Neural cell (in vitro differentiated cells): Measurements from ENCODE around the gene TRIM51. TPM values are rescaled to one million over a fixed set of nuclear protein-coding genes. Genes with fewer than 3 reads are reported as not detected.

Experiments
- H2AFZ ChIP-seq: fragments of 200-600, 300-800 bp; sonication (generic), shearing (Covaris generic); 2 replicates; pipeline ENCODE4 v1.6.0; 2014; ENCODE audit warnings: low read depth, mild to moderate bottlenecking, antibody characterized with exemption, low read length, moderate library complexity
- H3F3A ChIP-seq: fragments of 200-600 bp; shearing (Covaris generic); 2 replicates; pipeline ENCODE4 v1.6.1; 2016; ENCODE audit warnings: mild to moderate bottlenecking, moderate library complexity, mixed read lengths, antibody characterized with exemption, low read length; ENCODE audit not compliant: insufficient read depth, poor library complexity, severe bottlenecking
- H3K27ac ChIP-seq: fragments of 200-600, 300-800 bp; sonication (generic), shearing (Covaris generic); 2 replicates; pipeline ENCODE4 v1.5.1; 2014; ENCODE audit warnings: mild to moderate bottlenecking, low read length, moderate library complexity
- H3K27me3 ChIP-seq: fragments of 300-800, 200-600 bp; sonication (generic), shearing (Covaris generic); 2 replicates; pipeline ENCODE4 v1.6.0; 2014; ENCODE audit warnings: mild to moderate bottlenecking, low read depth, low read length, moderate library complexity; ENCODE audit not compliant: insufficient read depth
- H3K36me3 ChIP-seq: fragments of 300-800, 200-600 bp; sonication (generic), shearing (Covaris generic); 2 replicates; pipeline ENCODE4 v1.5.1; 2014; ENCODE audit warnings: mild to moderate bottlenecking, antibody characterized with exemption, low read length, moderate library complexity; ENCODE audit not compliant: insufficient read depth
- H3K4me2 ChIP-seq: fragments of 300-800, 200-600 bp; sonication (generic), shearing (Covaris generic); 2 replicates; pipeline ENCODE4 v1.6.0; 2014; ENCODE audit warnings: mild to moderate bottlenecking, low read length
- H3K4me3 ChIP-seq: fragments of 300-800, 200-600 bp; sonication (generic), shearing (Covaris generic); 2 replicates; pipeline ENCODE4 v1.5.1; 2014; ENCODE audit warnings: mild to moderate bottlenecking, low read length, moderate library complexity
- H3K79me2 ChIP-seq: fragments of 200-600 bp; shearing (Covaris generic); replicated peaks from 2 replicates; pipeline ENCODE4 v1.6.0; 2014; ENCODE audit warnings: mild to moderate bottlenecking, low read length, moderate library complexity; ENCODE audit not compliant: insufficient read depth
- H3K9ac ChIP-seq: fragments of 300-800, 200-600 bp; sonication (generic), shearing (Covaris generic); 2 replicates; pipeline ENCODE4 v1.6.1; 2016; ENCODE audit warnings: mild to moderate bottlenecking, low read length, mixed read lengths
- H3K9me2 ChIP-seq: fragments of 200-600 bp; shearing (Covaris generic); 2 replicates; pipeline ENCODE4 v1.6.1; 2016; ENCODE audit warnings: mild to moderate bottlenecking, low read length, mixed read lengths; ENCODE audit not compliant: insufficient read depth
- H3K9me3 ChIP-seq: fragments of 200-600, 300-800 bp; sonication (generic), shearing (Covaris generic); 2 replicates; pipeline ENCODE4 v1.6.1; 2016; ENCODE audit warnings: mild to moderate bottlenecking, mixed run types, low read length, moderate library complexity, mixed read lengths
- H4K20me1 ChIP-seq: fragments of 200-600 bp; shearing (Covaris generic); 2 replicates; pipeline ENCODE4 v1.6.1; 2016; ENCODE audit warnings: mild to moderate bottlenecking, mixed run types; ENCODE audit not compliant: insufficient read depth
- CTCF ChIP-seq: fragments of 450-650 bp; IDR thresholded peaks from 2 replicates; pipeline ENCODE4 v1.5.1; 2014; ENCODE audit warnings: antibody characterized with exemption, mild to moderate bottlenecking, moderate library complexity; ENCODE audit not compliant: poor library complexity, severe bottlenecking
- EP300 ChIP-seq: fragments of 450-650 bp; conservative IDR thresholded peaks from 2 replicates; pipeline ENCODE4 v1.6.1; 2014; ENCODE audit warnings: antibody characterized with exemption, mild to moderate bottlenecking, moderate library complexity; ENCODE audit not compliant: poor library complexity, severe bottlenecking
- EZH2 ChIP-seq: fragments of 200-600, 300-800 bp; shearing (Covaris generic), sonication (generic); IDR thresholded peaks from 2 replicates; pipeline ENCODE4 v1.6.1; 2014; ENCODE audit warnings: antibody characterized with exemption, low read length, borderline replicate concordance, mild to moderate bottlenecking; ENCODE audit not compliant: insufficient read depth, poor library complexity, severe bottlenecking
- MXI1 ChIP-seq: fragments of 450-650 bp; conservative IDR thresholded peaks from 2 replicates; pipeline ENCODE4 v1.6.1; 2014; ENCODE audit warnings: antibody characterized with exemption, mild to moderate bottlenecking; ENCODE audit not compliant: poor library complexity, severe bottlenecking
- POLR2AphosphoS5 ChIP-seq: IDR thresholded peaks from 2 replicates; pipeline ENCODE4 v1.6.1; 2012
- RAD21 ChIP-seq: fragments of 450-650 bp; conservative IDR thresholded peaks from 2 replicates; pipeline ENCODE4 v1.6.1; 2014; ENCODE audit warnings: antibody characterized with exemption, mild to moderate bottlenecking, moderate library complexity
- REST ChIP-seq: IDR thresholded peaks from 2 replicates; pipeline ENCODE4 v1.6.1; 2012; ENCODE audit warnings: borderline replicate concordance
- SMC3 ChIP-seq: fragments of 450-650 bp; conservative IDR thresholded peaks from 2 replicates; pipeline ENCODE4 v1.6.1; 2014; ENCODE audit warnings: antibody characterized with exemption, mild to moderate bottlenecking, moderate library complexity; ENCODE audit not compliant: poor library complexity
- polyA plus RNA-seq: library from polyadenylated mRNA; depleted of rRNA; stranded (reverse); fragments of >200 nt; gene quantifications from 2 replicates; pipeline ENCODE4 v1.2.3, GENCODE V29; 2014

The TRIM51 gene
- polyA plus RNA-seq, 1 donor from 2014 or later = not detected

- Histone ChIP-seq H3K4me2 (no peak overlapping the region), H3K4me3 (no peak overlapping the region), H3K36me3 (no peaks in the 10 kb centered on the region), H3K9me2 (no peaks in the 10 kb centered on the region), H4K20me1 (no peaks in the 10 kb centered on the region), H2AFZ (no peak overlapping the region), H3F3A (no peaks in the 10 kb centered on the region), H3K27me3 (no peaks in the 10 kb centered on the region), H3K9ac (no peak overlapping the region), H3K9me3 (no peaks in the 10 kb centered on the region), H3K27ac (no peak overlapping the region), H3K79me2 (no peaks in the 10 kb centered on the region)
- no peak for TF ChIP-seq REST
- no peak for TF ChIP-seq CTCF
- TF ChIP-seq SMC3 = no peak
- TF ChIP-seq EZH2 = no peak
- TF ChIP-seq EP300 = no peak
Observed at GRCh38 chr11:55849037-55849436, 34.1 kb upstream of the TRIM51 start.

GRCh38 chr11:55852141-55852540 is 31.0 kb upstream of the TRIM51 start:
- no peak for TF ChIP-seq POLR2AphosphoS5
- TF ChIP-seq CTCF = no peak
- TF ChIP-seq RAD21 = no peak
- TF ChIP-seq MXI1 = no peak
- TF ChIP-seq EZH2 = no peak
- H3K79me2 ChIP-seq = no peaks in the 10 kb centered on the region

More at GRCh38 chr11:55852141-55852540, 31.0 kb upstream of the TRIM51 start:
- Histone ChIP-seq H3K9me3 (no peaks in the 10 kb centered on the region), H4K20me1 (no peaks in the 10 kb centered on the region), H3K27me3 (no peaks in the 10 kb centered on the region), H3F3A (no peaks in the 10 kb centered on the region), H3K36me3 (no peaks in the 10 kb centered on the region), H3K9ac (no peak overlapping the region), H3K27ac (no peak overlapping the region), H3K9me2 (no peaks in the 10 kb centered on the region), H3K4me2 (no peak overlapping the region), H3K4me3 (no peak overlapping the region), H2AFZ (no peak overlapping the region)
